H1 (cell line): Measurements from ENCODE around the gene NCF2. TPM values are rescaled to one million over a fixed set of nuclear protein-coding genes. Genes with fewer than 3 reads are reported as not detected.

ENCODE experiments used
- CTCF ChIA-PET: fragments of 300-600 bp; sonication (Branson Sonifier 250); formaldehyde crosslinking; loops from one replicate; lab custom pipeline; 2021; ENCODE audit not compliant: partially characterized antibody; lab: Charles Lee
- POLR2A ChIA-PET: fragments of 300-600 bp; sonication (Branson Sonifier 250); formaldehyde crosslinking; loops from one replicate; lab custom pipeline; 2021; ENCODE audit warnings: inconsistent platforms; ENCODE audit not compliant: partially characterized antibody; lab: Charles Lee
- DNase-seq, 2 experiments: peaks; one replicate each; pipeline versions ENCODE4 v3.0.0 to v3.0.0-alpha.2; 2010 to 2022; ENCODE audit warnings: low spot score in 2 of 2, low read depth in 1 of 2, mixed read lengths in 1 of 2
- FAIRE-seq: peaks from 2 replicates; lab custom pipeline; 2011; peaks lifted over from hg19 to GRCh38; lab: Jason Lieb, UNC
- H2AFZ ChIP-seq: 2 replicates; pipeline ENCODE4 v1.8.1; 2012; ENCODE audit warnings: low read length, inconsistent platforms
- H2AK5ac ChIP-seq: 2 replicates; pipeline ENCODE4 v1.6.1; 2013; ENCODE audit warnings: low read depth, low read length
- H2BK120ac ChIP-seq: replicated peaks from 2 replicates; pipeline ENCODE3; 2013; ENCODE audit warnings: low read depth, low read length, inconsistent platforms
- H2BK12ac ChIP-seq: 2 replicates; pipeline ENCODE4 v1.6.1; 2013; ENCODE audit warnings: low read depth, low read length
- H2BK15ac ChIP-seq: 2 replicates; pipeline ENCODE4 v1.6.1; 2013; ENCODE audit warnings: low read length
- H2BK20ac ChIP-seq: 2 replicates; pipeline ENCODE4 v1.6.1; 2013; ENCODE audit warnings: low read length
- H2BK5ac ChIP-seq: 2 replicates; pipeline ENCODE4 v1.6.1; 2013; ENCODE audit warnings: low read depth, low read length
- H3K14ac ChIP-seq: 2 replicates; pipeline ENCODE4 v1.6.1; 2013; ENCODE audit warnings: inconsistent platforms; ENCODE audit not compliant: insufficient read length
- H3K18ac ChIP-seq: 2 replicates; pipeline ENCODE4 v1.6.1; 2013; ENCODE audit warnings: low read length; ENCODE audit errors: extremely low read depth
- H3K23ac ChIP-seq: 2 replicates; pipeline ENCODE4 v1.6.1; 2013; ENCODE audit warnings: inconsistent platforms; ENCODE audit not compliant: insufficient read length
- H3K23me2 ChIP-seq: 2 replicates; pipeline ENCODE4 v1.6.1; 2013; ENCODE audit warnings: low read depth, low read length
- H3K27ac ChIP-seq: 2 replicates; pipeline ENCODE4 v1.6.1; 2011; ENCODE audit warnings: low read depth, low read length, inconsistent platforms
- H3K27me3 ChIP-seq, 4 experiments: replicated peaks in 1 of 4; 1 replicate in 1 of 4; 2 replicates in 3 of 4; pipeline versions ENCODE4 v1.6.1 to v1.8.1; 2011 to 2013; ENCODE audit warnings: low read length in 3 of 4, mild to moderate bottlenecking in 3 of 4, inconsistent platforms in 2 of 4, mixed read lengths in 2 of 4, moderate library complexity in 1 of 4; ENCODE audit not compliant: control insufficient read depth in 3 of 4, insufficient read depth in 3 of 4; ENCODE audit errors: extremely low read depth in 1 of 4
- H3K36me3 ChIP-seq, 4 experiments: 2 replicates each; pipeline versions ENCODE4 v1.6.1 to v1.8.1; 2011 to 2013; ENCODE audit warnings: mild to moderate bottlenecking in 4 of 4, low read length in 3 of 4, moderate library complexity in 2 of 4, control low read depth in 1 of 4, inconsistent platforms in 1 of 4; ENCODE audit not compliant: insufficient read depth in 4 of 4, control insufficient read depth in 2 of 4
- H3K4ac ChIP-seq: replicated peaks from 2 replicates; pipeline ENCODE3; 2013; ENCODE audit warnings: low read length, low read depth, mixed read lengths, inconsistent platforms; ENCODE audit not compliant: insufficient read length
- H3K4me1 ChIP-seq, 4 experiments: replicated peaks in 1 of 4; 1 replicate in 1 of 4; 2 replicates in 3 of 4; pipeline versions ENCODE4 v1.6.1 to v1.8.1; 2011 to 2013; ENCODE audit warnings: low read length in 3 of 4, inconsistent platforms in 2 of 4, mixed read lengths in 1 of 4; ENCODE audit not compliant: insufficient read depth in 4 of 4, control insufficient read depth in 3 of 4
- H3K4me2 ChIP-seq, 2 experiments: 2 replicates each; pipeline versions ENCODE4 v1.6.1 to v1.8.1; 2011 to 2013; ENCODE audit warnings: low read depth in 2 of 2, low read length in 2 of 2, control low read depth in 1 of 2, inconsistent platforms in 1 of 2, mild to moderate bottlenecking in 1 of 2; ENCODE audit not compliant: insufficient read depth in 1 of 2
- H3K4me3 ChIP-seq, 4 experiments: fragments of 200-600, 300-600 bp in 1 of 4; sonication (generic), shearing (Covaris generic), sonication (Bioruptor Twin) in 1 of 4; 2 replicates each; pipeline versions ENCODE4 v1.5.1 to v1.8.1; 2011 to 2016; ENCODE audit warnings: low read length in 4 of 4, low read depth in 3 of 4, control low read depth in 2 of 4, inconsistent platforms in 2 of 4, mild to moderate bottlenecking in 2 of 4, mixed read lengths in 1 of 4, moderate library complexity in 1 of 4; ENCODE audit not compliant: insufficient read depth in 2 of 4; ENCODE audit errors: extremely low read depth in 1 of 4
- H3K56ac ChIP-seq: replicated peaks from 2 replicates; pipeline ENCODE3; 2013; ENCODE audit warnings: low read depth, mild to moderate bottlenecking, mixed read lengths, low read length, inconsistent platforms; ENCODE audit not compliant: insufficient read length
- H3K79me1 ChIP-seq: 2 replicates; pipeline ENCODE4 v1.6.1; 2013; ENCODE audit warnings: low read depth, low read length, control low read depth
- H3K79me2 ChIP-seq, 2 experiments: 2 replicates each; pipeline versions ENCODE4 v1.6.1 to v1.8.1; 2012 to 2013; ENCODE audit warnings: low read length in 2 of 2, mild to moderate bottlenecking in 2 of 2, inconsistent platforms in 1 of 2; ENCODE audit not compliant: insufficient read depth in 2 of 2, control insufficient read depth in 1 of 2
- H3K9ac ChIP-seq, 4 experiments: replicated peaks in 1 of 4; 1 replicate in 1 of 4; 2 replicates in 3 of 4; pipeline versions ENCODE4 v1.6.1 to v1.8.1; 2011 to 2013; ENCODE audit warnings: low read depth in 3 of 4, low read length in 3 of 4, control low read depth in 2 of 4, mild to moderate bottlenecking in 2 of 4, moderate library complexity in 2 of 4, inconsistent platforms in 1 of 4; ENCODE audit errors: extremely low read depth in 1 of 4
- H3K9me3 ChIP-seq, 2 experiments: 2 replicates each; pipeline versions ENCODE4 v1.6.1 to v1.8.1; 2012 to 2013; ENCODE audit warnings: mild to moderate bottlenecking in 2 of 2, moderate library complexity in 2 of 2, control low read depth in 1 of 2, inconsistent platforms in 1 of 2, low read depth in 1 of 2, low read length in 1 of 2, mixed read lengths in 1 of 2; ENCODE audit not compliant: insufficient read depth in 2 of 2
- H4K20me1 ChIP-seq, 2 experiments: replicated peaks in 1 of 2; 2 replicates each; pipeline versions ENCODE3 to v1.8.1; 2011 to 2013; ENCODE audit warnings: inconsistent platforms in 2 of 2, low read length in 2 of 2, mild to moderate bottlenecking in 1 of 2; ENCODE audit not compliant: insufficient read depth in 2 of 2, control insufficient read depth in 1 of 2
- H4K5ac ChIP-seq: 2 replicates; pipeline ENCODE4 v1.6.1; 2013; ENCODE audit warnings: low read length, low read depth, mixed read lengths, inconsistent platforms; ENCODE audit not compliant: insufficient read length
- H4K8ac ChIP-seq: 2 replicates; pipeline ENCODE4 v1.8.0; 2013; ENCODE audit warnings: mild to moderate bottlenecking, moderate library complexity, low read length, inconsistent platforms; ENCODE audit not compliant: insufficient read depth; ENCODE audit errors: extremely low read depth
- H4K91ac ChIP-seq: replicated peaks from 2 replicates; pipeline ENCODE3; 2013; ENCODE audit warnings: low read length, mixed read lengths, inconsistent platforms; ENCODE audit not compliant: insufficient read length
- ASH2L ChIP-seq: fragments of 200-600, 300-600 bp; sonication (generic); IDR thresholded peaks from one replicate; pipeline ENCODE4 v1.7.1; 2017; ENCODE audit warnings: low read length
- CREB1 ChIP-seq: IDR thresholded peaks from 2 replicates; pipeline ENCODE4 v1.6.1; 2012; ENCODE audit warnings: inconsistent platforms
- NANOG ChIP-seq: IDR thresholded peaks from 2 replicates; pipeline ENCODE4 v1.6.1; 2011; ENCODE audit warnings: low read length, low read depth, mild to moderate bottlenecking, inconsistent platforms; ENCODE audit not compliant: insufficient read depth, poor library complexity, severe bottlenecking
- POU5F1 ChIP-seq: IDR thresholded peaks from 2 replicates; pipeline ENCODE4 v1.6.1; 2011; ENCODE audit warnings: low read depth, mild to moderate bottlenecking, low read length, moderate library complexity
- SP1 ChIP-seq: IDR thresholded peaks from 2 replicates; pipeline ENCODE4 v1.6.1; 2011; ENCODE audit warnings: low read depth, low read length
- WGBS, 2 experiments: shearing (Covaris generic) in 1 of 2; methylation state at CpG; one replicate each; pipeline versions ENCODE4 v1.1.6 to v1.1.7; 2013 to 2015; ENCODE audit warnings: low lambda C conversion rate in 2 of 2, mixed read lengths in 2 of 2, inconsistent platforms in 1 of 2, low coverage in 1 of 2, missing lambda C conversion rate in 1 of 2; ENCODE audit not compliant: insufficient replicate concordance in 2 of 2, insufficient coverage in 1 of 2, insufficient read length in 1 of 2; ENCODE audit errors: extremely low coverage in 1 of 2, missing lambda C conversion rate in 1 of 2; 5-methylcytosine and 5-hydroxymethylcytosine counted together
- polyA plus RNA-seq, 7 experiments: library from polyadenylated mRNA; depleted of rRNA in 3 of 7; stranded (reverse) in 5 of 7; unstranded in 2 of 7; fragments of >200 nt in 5 of 7; fragments of 200-250 nt in 2 of 7; gene quantifications; 1 replicate in 5 of 7; 2 replicates in 1 of 7; 4 replicates in 1 of 7; pipeline versions ENCODE4 v1.2.1 to v1.2.3, GENCODE V29; 2011 to 2013; ENCODE audit warnings: missing spikeins in 2 of 7, mixed read lengths in 2 of 7
- total RNA-seq: library from RNA; stranded (reverse); fragmentation: NEBNext Ultra II Directional; extraction: Animal tissue kit (Norgen Biotek cat#: 25700); gene quantifications from 2 replicates; pipeline ENCODE4 v1.2.1, GENCODE V29; 2021

Gene NCF2
- total and polyA plus RNA-seq, 2 of the 8 experiments (the other 6 are each of a cell fraction or from before 2014, with no cell fraction given) = not detected

- no peak overlapping the region for H2AFZ ChIP-seq
- no peak overlapping the region for H2BK15ac ChIP-seq
- H3K23ac ChIP-seq = no peak overlapping the region
- H3K27me3 ChIP-seq = peaks cover 0 to 7% (median 0%) of the 10 kb centered on the region in 4 experiments; a peak in 3 of 7 replicates
- WGBS, 2 experiments = 84% methylated on average over 7 of the region's 7 CpGs; no CpG with 5 or more reads in 1 of the 2 experiments
- H3K79me1 ChIP-seq = no peaks in the 10 kb centered on the region
- POLR2A ChIA-PET = no interaction called here
- H2AK5ac ChIP-seq = no peak overlapping the region
- no peak overlapping the region for H4K8ac ChIP-seq
- no peak overlapping the region for H4K5ac ChIP-seq
- no peak overlapping the region for H3K4me3 ChIP-seq
- no peak overlapping the region for H2BK120ac ChIP-seq
- H2BK5ac ChIP-seq = no peak overlapping the region
- peaks cover 0 to 9% of the 10 kb centered on the region in 2 experiments; a peak in 2 of 4 replicates for H3K79me2 ChIP-seq
- H3K27ac ChIP-seq = no peak overlapping the region
- no peaks in the 10 kb centered on the region for H3K36me3 ChIP-seq
- H3K18ac ChIP-seq = no peak overlapping the region
- no peak overlapping the region for H3K9ac ChIP-seq
- FAIRE-seq = no peak
- peaks cover 0 to 8% (median 2%) of the 10 kb centered on the region in 4 experiments; a peak in 2 of 7 replicates for H3K4me1 ChIP-seq
- H2BK12ac ChIP-seq = no peak overlapping the region
- H3K4me2 ChIP-seq = no peak overlapping the region
- no peak for TF ChIP-seq CREB1
- no peak for TF ChIP-seq ASH2L
- no peak for TF ChIP-seq NANOG
- TF ChIP-seq SP1 = no peak
- TF ChIP-seq POU5F1 = no peak
- TF ChIP-seq, all 59 proteins: peak for 0
- CTCF ChIA-PET = interaction anchor here (1.8 kb wide), 1 partner anchor 16 kb away, joined by 5 read pairs; no protein-coding TSS in a partner anchor
- Histone ChIP-seq H3K14ac (no peak overlapping the region), H3K4ac (no peak overlapping the region), H3K9me3 (no peaks in the 10 kb centered on the region), H2BK20ac (no peak overlapping the region), H3K23me2 (peaks cover 6% of the 10 kb centered on the region), H3K56ac (no peak overlapping the region), H4K91ac (no peak overlapping the region), H4K20me1 (no peaks in the 10 kb centered on the region)
- no peak for DNase-seq
Measured at GRCh38 chr1:183638649-183639387, 48.6 kb upstream of the NCF2 start.
